ENCODE measurements around the gene PKN1.
"Not testable (repeated sequence)": the region's sequence is repeated elsewhere in the genome, so short reads cannot be mapped to it uniquely, and the experiment has no call there.

The PKN1 gene

DNA sequence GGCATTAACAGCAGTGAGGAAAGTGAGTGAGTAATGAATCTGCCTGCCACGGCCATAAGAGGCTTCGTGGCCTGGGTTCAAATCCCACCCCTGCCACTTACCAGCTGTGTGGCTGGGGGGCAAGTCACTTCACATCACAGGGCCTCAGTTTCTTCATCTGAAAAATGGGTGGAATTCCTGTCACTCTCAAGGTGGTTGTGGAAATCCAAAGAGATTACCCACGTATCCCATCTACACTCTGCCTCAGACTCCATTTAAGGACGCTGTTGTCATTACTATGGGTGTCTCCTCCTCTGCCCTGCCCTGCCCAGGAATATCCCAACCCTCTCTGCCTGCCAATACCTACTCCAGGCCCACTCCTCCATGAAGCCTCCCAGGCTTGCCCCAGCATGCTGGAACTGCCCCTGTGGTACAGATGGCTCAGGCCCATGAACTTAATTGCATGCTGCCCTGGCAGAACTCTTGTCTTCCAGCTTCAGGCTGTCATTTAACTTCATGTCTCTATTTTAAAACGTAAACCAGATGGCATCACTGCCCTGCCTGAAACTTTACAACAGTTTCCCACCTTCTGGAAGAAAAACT lies 59.7 kb downstream of the PKN1 start:
- no peak for DNase-seq

DNA sequence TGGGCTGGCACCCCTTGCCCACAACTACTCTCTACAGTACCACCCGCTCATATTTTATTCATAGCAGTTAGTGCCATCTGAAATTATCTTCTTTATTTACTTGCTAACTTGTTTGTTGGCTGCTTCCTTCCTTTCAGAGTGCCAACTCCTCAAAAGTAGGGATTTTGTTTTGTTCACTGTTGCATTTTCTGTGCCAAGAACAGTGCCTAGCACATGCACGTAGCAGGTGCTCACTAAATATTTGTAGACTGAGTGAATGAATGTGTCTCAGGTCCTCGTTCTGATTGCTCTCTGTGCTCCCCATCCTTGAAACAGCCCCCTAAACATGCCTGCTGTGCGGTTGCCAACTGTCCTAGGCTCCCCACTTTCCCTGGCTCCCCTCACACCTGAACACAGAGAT lies 61.3 kb downstream of the PKN1 start:
- no peak for DNase-seq

GRCh38 chr19:14494910-14495671 lies 62.0 kb downstream of the PKN1 start:
- no peak for DNase-seq

DNA sequence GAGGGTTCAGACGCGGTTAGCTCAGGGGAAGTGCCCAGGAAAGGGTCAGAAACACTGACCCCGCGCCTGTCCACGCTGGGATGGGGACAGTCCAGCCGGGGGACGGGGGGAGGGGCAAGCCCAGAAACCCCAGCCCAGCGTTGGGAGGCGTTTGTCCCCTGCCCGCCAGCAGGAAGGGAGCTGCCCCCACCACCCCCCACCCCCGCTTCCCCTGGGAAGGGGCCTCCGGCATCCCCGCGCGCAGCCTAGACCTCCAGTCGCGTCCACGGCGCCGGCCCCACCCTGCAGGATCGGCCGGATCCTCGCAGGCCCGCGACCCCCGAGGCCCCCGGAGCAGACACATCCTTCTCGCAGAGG lies 62.5 kb downstream of the PKN1 start:
- DNase-seq, result no peak

DNA sequence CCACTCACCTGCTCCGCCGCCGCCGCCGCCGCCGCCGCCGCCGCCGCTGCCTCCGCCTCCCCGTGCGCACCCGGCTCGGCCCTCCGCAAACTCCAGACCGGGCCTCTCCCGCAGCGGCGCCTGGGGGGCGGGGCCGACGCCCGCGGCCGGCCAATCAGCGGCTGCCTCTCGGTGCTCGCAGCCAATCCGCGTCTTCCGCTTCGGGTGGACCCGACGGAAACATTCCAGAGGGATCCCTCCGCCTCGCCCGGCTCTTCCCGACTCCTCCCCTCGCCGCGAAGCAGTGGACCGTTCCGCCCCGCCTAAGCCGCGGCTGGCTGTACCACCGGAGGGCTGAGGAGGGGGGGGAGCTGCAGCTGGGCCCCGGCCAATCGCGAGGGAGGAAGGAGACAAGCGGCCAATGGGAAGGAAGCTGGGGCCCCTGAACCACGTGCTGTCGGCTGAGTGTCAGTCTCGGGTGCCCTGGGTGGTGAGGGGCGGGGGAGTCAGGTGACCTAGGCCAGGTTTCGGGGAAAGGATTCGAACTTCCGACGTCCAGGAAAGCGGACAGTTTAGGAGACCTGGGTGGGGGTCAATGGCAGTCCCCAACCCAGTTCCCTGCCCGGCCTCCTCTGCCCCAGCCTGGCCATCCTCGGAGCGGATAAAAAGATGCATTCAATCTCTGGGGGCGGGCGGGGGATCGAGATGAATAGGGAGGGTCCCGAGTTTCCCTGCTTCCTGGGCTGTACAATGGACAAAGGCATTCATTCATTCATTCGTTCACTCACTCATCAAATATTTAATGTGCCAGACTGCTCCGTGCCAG lies 63.1 kb downstream of the PKN1 start, which contains the start of gene GIPC1:
GIPC1 (minus strand) TSS at position 99 of the 805 bp plus-strand sequence. CDS start 13,151 bp downstream, outside the sequence.
- peak; percentile 94 for DNase-seq

- no peak for DNase-seq
Observed at GRCh38 chr19:14496834-14497227, 63.7 kb downstream of the PKN1 start.

GRCh38 chr19:14497228-14497921 lies 64.3 kb downstream of the PKN1 start:
- DNase-seq, result no peak

DNA sequence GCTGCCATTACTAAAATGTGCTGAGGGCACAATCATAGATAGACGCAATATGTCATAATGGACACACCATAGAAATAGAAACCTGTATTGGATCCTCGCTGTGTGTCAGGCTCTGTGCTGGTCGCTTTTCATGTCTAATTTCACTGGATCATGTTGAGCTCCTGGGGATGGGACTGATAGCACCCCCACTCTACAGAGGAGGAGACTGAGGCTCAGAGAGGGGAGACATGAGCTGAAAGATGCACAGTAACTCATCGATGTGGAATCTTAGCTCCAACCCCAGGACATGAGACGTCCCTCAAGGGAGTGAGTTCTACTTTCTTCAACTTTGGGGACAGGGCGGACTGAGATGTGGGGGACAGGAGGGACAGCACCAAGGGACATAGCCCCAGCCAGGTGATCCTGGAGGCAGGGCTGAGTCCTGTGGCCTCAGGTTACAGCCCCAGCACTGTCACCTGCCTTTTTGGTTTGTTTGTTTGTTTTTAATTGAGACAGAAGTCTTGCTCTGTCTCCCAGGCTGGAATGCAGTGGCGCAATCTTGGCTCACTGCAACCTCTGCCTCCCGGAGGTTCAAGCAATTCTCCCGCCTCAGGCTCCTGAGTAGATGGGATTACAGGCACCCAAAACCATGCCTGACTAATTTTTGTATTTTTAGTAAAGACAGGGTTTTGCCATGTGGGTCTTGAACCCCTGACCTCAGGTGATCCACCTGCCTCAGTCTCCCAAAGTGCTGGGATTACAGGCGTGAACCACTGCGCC lies 69.4 kb downstream of the PKN1 start:
- no peak for DNase-seq

GRCh38 chr19:14503285-14503684 lies 70.2 kb downstream of the PKN1 start:
- no peak for DNase-seq

GRCh38 chr19:14504575-14504974 lies 71.5 kb downstream of the PKN1 start:
- not testable (repeated sequence) for DNase-seq

- peak; percentile 68 for DNase-seq
Observed at GRCh38 chr19:14505488-14506239, 72.6 kb downstream of the PKN1 start.

DNA sequence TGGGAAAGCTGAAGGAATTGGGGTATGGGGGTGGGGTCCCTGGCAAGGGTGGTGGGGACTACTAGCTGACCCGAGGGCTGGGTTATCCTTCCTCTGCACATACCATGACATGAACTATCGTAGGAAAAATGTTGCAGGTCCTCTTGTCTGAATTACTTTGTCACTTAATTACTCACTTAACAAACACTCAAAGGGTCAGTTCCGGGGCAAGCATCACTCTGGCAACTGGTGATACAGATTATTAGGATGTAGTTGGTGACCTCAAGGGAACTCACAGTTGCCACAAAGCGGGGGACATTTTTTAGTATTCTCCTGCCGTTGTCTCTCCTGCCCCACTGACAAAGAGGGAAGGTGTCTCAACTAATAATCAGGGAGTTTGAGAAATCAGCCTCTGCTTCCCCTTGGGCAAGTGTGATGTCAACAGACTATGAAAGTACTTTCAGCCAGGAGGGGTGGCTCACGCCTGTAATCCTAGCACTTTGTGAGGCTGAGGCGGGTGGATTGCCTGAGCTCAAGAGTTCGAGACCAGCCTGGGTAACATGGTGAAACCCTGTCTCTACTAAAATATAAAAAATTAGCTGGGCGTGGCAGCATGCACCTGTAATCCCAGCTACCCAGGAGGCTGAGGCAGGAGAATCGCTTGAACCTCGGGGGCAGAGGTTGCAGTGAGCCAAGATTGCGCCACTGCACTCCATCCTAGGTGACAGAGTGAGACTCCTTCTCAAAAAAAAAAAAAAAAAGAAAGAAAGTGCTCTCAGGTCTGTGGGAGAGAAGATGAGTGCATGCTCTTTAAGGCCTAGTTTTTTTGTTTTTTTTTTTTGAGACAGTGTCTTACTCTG lies 74.8 kb downstream of the PKN1 start:
- DNase-seq, result no peak

- DNase-seq, result no peak
Observed at GRCh38 chr19:14510311-14511228, 77.5 kb downstream of the PKN1 start.

DNA sequence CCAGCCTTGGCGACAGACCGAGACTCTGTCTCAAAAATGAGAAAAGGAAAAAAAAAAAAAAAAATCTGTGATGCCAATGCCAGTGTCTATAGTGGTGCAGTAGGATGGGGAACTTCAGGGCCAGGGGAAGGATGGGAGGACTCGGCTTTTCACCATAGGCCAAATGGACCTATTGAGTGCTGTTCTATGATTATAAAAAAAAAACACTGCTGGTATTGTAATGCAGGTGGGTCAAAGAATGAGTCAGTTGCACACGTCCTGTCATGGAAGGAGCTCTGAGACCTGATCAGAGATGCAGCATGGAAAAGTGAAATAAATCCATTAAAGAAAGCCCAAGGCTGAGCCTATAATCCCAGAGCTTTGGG lies 78.1 kb downstream of the PKN1 start:
- no peak for DNase-seq

- no peak for DNase-seq
Observed at GRCh38 chr19:14512406-14512961, 79.4 kb downstream of the PKN1 start.

GRCh38 chr19:14514215-14514863 lies 81.2 kb downstream of the PKN1 start:
- DNase-seq, result no peak

DNA sequence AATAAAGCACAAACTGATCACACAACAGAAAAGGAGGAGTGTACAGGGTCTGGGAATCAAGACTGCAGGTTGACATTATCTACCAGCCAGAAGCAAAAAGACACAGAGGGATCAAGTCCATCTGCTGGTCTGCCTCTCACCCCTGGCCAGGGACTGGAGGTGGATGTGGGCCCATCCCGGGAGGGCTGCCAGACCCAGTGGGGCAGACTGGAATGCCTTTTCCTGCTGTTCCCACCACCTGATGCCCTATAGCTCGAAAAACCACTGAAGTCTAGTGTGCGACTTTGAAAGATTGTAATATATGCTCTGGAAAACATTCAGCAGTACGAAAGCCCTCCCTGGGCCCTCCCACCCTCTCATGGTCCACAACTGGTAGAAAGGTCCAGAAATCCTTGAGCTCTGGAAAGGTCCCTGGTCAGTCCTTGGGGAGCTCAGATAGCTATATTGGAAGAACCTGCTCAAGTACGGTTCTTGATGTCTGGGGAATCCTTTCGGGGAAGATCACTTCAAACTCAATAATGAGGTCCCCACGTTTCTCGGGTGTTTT lies 82.5 kb downstream of the PKN1 start:
- no peak for DNase-seq

DNA sequence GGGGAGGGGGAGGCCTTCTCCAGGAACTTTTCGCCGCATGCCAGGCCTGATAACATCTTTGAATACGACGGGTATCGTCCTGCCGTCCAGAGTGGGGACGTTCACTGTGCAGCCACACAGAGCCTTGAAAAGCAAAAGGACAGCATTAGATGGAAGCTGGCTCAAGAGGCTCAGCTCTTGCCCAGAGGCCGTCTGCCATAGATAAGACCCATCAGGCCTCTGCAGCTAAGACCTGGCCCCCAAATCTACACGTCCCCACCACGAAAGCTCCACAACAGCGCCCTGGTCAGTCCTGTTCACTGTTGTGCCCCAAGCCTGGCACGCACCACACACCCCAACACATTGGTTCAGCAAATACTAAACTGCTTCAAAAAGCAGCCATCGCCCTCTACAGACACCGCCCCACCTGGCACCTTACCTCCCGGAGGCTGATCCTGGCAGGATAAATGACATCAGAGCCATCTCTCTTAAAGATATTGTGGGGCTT lies 83.0 kb downstream of the PKN1 start:
- DNase-seq, result no peak

All from 8988T (cell line).